Subcutaneous abdominal adipose tissue (tissue), 5 donors: ENCODE results near the gene PDE4D.

Experiments used
- H3K27ac ChIP-seq: one replicate; pipeline ENCODE4 v1.7.0; 2013; ENCODE audit warnings: low read depth, mild to moderate bottlenecking, inconsistent platforms, low read length, moderate library complexity
- H3K27me3 ChIP-seq, 5 donors: one replicate each; pipeline ENCODE4 v1.7.0; 2013; ENCODE audit warnings: low read length in 5 of 5, inconsistent platforms in 1 of 5; ENCODE audit not compliant: control insufficient read depth in 5 of 5, insufficient read depth in 4 of 5
- H3K36me3 ChIP-seq, 5 donors: one replicate each; pipeline ENCODE4 v1.7.0; 2013; ENCODE audit warnings: low read length in 5 of 5; ENCODE audit not compliant: control insufficient read depth in 5 of 5, insufficient read depth in 5 of 5
- H3K4me1 ChIP-seq, 5 donors: one replicate each; pipeline ENCODE4 v1.7.0; 2013; ENCODE audit warnings: low read length in 5 of 5, mild to moderate bottlenecking in 3 of 5, moderate library complexity in 1 of 5; ENCODE audit not compliant: control insufficient read depth in 5 of 5, insufficient read depth in 5 of 5
- H3K4me3 ChIP-seq, 5 donors: one replicate each; pipeline ENCODE4 v1.7.0; 2013; ENCODE audit warnings: low read length in 5 of 5, low read depth in 1 of 5
- H3K9ac ChIP-seq, 5 donors: one replicate each; pipeline ENCODE4 v1.7.0; 2013; ENCODE audit warnings: low read length in 5 of 5, mild to moderate bottlenecking in 4 of 5, moderate library complexity in 3 of 5
- H3K9me3 ChIP-seq, 5 donors: one replicate each; pipeline ENCODE4 v1.7.0; 2013; ENCODE audit warnings: low read length in 5 of 5; ENCODE audit not compliant: control insufficient read depth in 5 of 5
- donor health status: healthy.
- donor health status: healthy.
- donor health status: healthy.
- donor health status: healthy.
- donor health status: healthy.

Gene PDE4D

GRCh38 chr5:59722874-59723273 lies 170.7 kb downstream of the PDE4D start:
- no peaks in the 10 kb centered on the region for H3K9me3 ChIP-seq

GRCh38 chr5:59721741-59722140 lies 171.8 kb downstream of the PDE4D start:
- Histone ChIP-seq H3K27ac (no peak overlapping the region), H3K4me3 (no peak overlapping the region), H3K4me1 (no peaks in the 10 kb centered on the region), H3K9ac (no peak overlapping the region), H3K9me3 (no peaks in the 10 kb centered on the region), H3K27me3 (no peaks in the 10 kb centered on the region), H3K36me3 (no peaks in the 10 kb centered on the region)

More at GRCh38 chr5:59722874-59723273, 170.7 kb downstream of the PDE4D start:
- Histone ChIP-seq H3K4me1 (no peaks in the 10 kb centered on the region), H3K27ac (no peak overlapping the region), H3K27me3 (no peaks in the 10 kb centered on the region), H3K9ac (no peak overlapping the region), H3K36me3 (no peaks in the 10 kb centered on the region), H3K4me3 (no peak overlapping the region)

- Histone ChIP-seq H3K27ac (no peak overlapping the region), H3K4me1 (no peaks in the 10 kb centered on the region), H3K36me3 (no peaks in the 10 kb centered on the region), H3K9ac (no peak overlapping the region), H3K27me3 (no peaks in the 10 kb centered on the region), H3K4me3 (no peak overlapping the region), H3K9me3 (no peaks in the 10 kb centered on the region)
These were observed 173.5 kb downstream of the PDE4D start for GRCh38 chr5:59720063-59720462.

GRCh38 chr5:59716966-59717500 lies 176.5 kb downstream of the PDE4D start:
- Histone ChIP-seq H3K9ac (no peak overlapping the region), H3K27ac (no peak overlapping the region), H3K4me3 (no peak overlapping the region), H3K36me3 (no peaks in the 10 kb centered on the region), H3K27me3 (no peaks in the 10 kb centered on the region), H3K4me1 (no peaks in the 10 kb centered on the region), H3K9me3 (no peaks in the 10 kb centered on the region)

- H3K9me3 ChIP-seq: no peaks in the 10 kb centered on the region
- no peak overlapping the region for H3K27ac ChIP-seq
- H3K36me3 ChIP-seq: no peaks in the 10 kb centered on the region
- no peak overlapping the region for H3K9ac ChIP-seq
- no peaks in the 10 kb centered on the region for H3K27me3 ChIP-seq
- no peak overlapping the region for H3K4me3 ChIP-seq
- H3K4me1 ChIP-seq: no peaks in the 10 kb centered on the region
These were observed 177.5 kb downstream of the PDE4D start for GRCh38 chr5:59716029-59716428.

GRCh38 chr5:59715228-59715627 lies 178.3 kb downstream of the PDE4D start:
- H3K4me1 ChIP-seq: peaks cover 0 to 3% (median 0%) of the 10 kb centered on the region in 5 donors
- H3K4me3 ChIP-seq: no peak overlapping the region
- no peak overlapping the region for H3K9ac ChIP-seq
- no peaks in the 10 kb centered on the region for H3K27me3 ChIP-seq
- no peaks in the 10 kb centered on the region for H3K9me3 ChIP-seq
- H3K36me3 ChIP-seq: no peaks in the 10 kb centered on the region
- H3K27ac ChIP-seq: no peak overlapping the region

- Histone ChIP-seq H3K27me3 (no peaks in the 10 kb centered on the region), H3K9me3 (no peaks in the 10 kb centered on the region), H3K9ac (no peak overlapping the region), H3K4me3 (no peak overlapping the region), H3K36me3 (no peaks in the 10 kb centered on the region), H3K4me1 (peaks cover 0 to 13% (median 0%) of the 10 kb centered on the region in 5 donors), H3K27ac (no peak overlapping the region)
These were observed 180.1 kb downstream of the PDE4D start for GRCh38 chr5:59713498-59713844.

GRCh38 chr5:59712836-59713497 lies 180.6 kb downstream of the PDE4D start:
- Histone ChIP-seq H3K27me3 (no peaks in the 10 kb centered on the region), H3K4me3 (no peak overlapping the region), H3K36me3 (no peaks in the 10 kb centered on the region), H3K4me1 (peaks cover 0 to 13% (median 0%) of the 10 kb centered on the region in 5 donors), H3K9ac (no peak overlapping the region), H3K27ac (no peak overlapping the region), H3K9me3 (no peaks in the 10 kb centered on the region)

- Histone ChIP-seq H3K4me1 (peaks cover 0 to 13% (median 0%) of the 10 kb centered on the region in 5 donors), H3K27ac (no peak overlapping the region), H3K36me3 (no peaks in the 10 kb centered on the region), H3K9ac (no peak overlapping the region), H3K4me3 (no peak overlapping the region), H3K27me3 (no peaks in the 10 kb centered on the region), H3K9me3 (no peaks in the 10 kb centered on the region)
These were observed 182.2 kb downstream of the PDE4D start for GRCh38 chr5:59711310-59711709.

GRCh38 chr5:59709846-59710245 lies 183.7 kb downstream of the PDE4D start:
- Histone ChIP-seq H3K36me3 (no peaks in the 10 kb centered on the region), H3K27ac (no peak overlapping the region), H3K4me3 (no peak overlapping the region), H3K9ac (no peak overlapping the region), H3K4me1 (peaks cover 0 to 13% (median 0%) of the 10 kb centered on the region in 5 donors), H3K9me3 (no peaks in the 10 kb centered on the region), H3K27me3 (no peaks in the 10 kb centered on the region)
